Measurements from ENCODE around the gene KATNAL2. TPM values are rescaled to one million over a fixed set of nuclear protein-coding genes. Genes with fewer than 3 reads are reported as not detected.
A peak's percentile ranks its signal among the peaks of the same experiment; 100 is the strongest.

The KATNAL2 gene
- total RNA-seq, 2 donors from 2014 or later = 0.88 to 2.0 TPM

- no peak for DNase-seq (ENCODE audit: low spot score in 2 of 2)
- Mint-ChIP-seq H3K36me3 (peaks cover 5 to 19% of the 10 kb centered on the region in 2 donors), H3K9me3 (no peaks in the 10 kb centered on the region), H3K27ac (no peak overlapping the region)
- ATAC-seq = no peak
These were observed 196.6 kb downstream of the KATNAL2 start for GRCh38 chr18:47113796-47114540.

GRCh38 chr18:47115205-47115604 is 197.8 kb downstream of the KATNAL2 start:
- Mint-ChIP-seq H3K9me3 (no peaks in the 10 kb centered on the region), H3K36me3 (peaks cover 10 to 31% of the 10 kb centered on the region in 2 donors), H3K27ac (peak overlapping the region in 1 of 2 donors; percentile 44)
- DNase-seq (ENCODE audit: low spot score in 2 of 2) (no peak), ATAC-seq (no peak)

GRCh38 chr18:47118981-47119380 is 201.6 kb downstream of the KATNAL2 start:
- H3K36me3 Mint-ChIP-seq = peaks cover 22 to 50% of the 10 kb centered on the region in 2 donors
- H3K9me3 Mint-ChIP-seq = no peaks in the 10 kb centered on the region
- no peak overlapping the region for H3K27ac Mint-ChIP-seq
- DNase-seq (ENCODE audit: low spot score in 2 of 2) (no peak), ATAC-seq (peak in 1 of 2 donors; percentile 14)

- peaks cover 22 to 50% of the 10 kb centered on the region in 2 donors for H3K36me3 Mint-ChIP-seq
- DNase-seq (ENCODE audit: low spot score in 2 of 2) (peak in 1 of 2 donors; percentile 13), ATAC-seq (peak; percentile 94 to 97)
- H3K27ac Mint-ChIP-seq = peak overlapping the region; percentile 63 to 81
- no peaks in the 10 kb centered on the region for H3K9me3 Mint-ChIP-seq
These were observed 203.0 kb downstream of the KATNAL2 start for GRCh38 chr18:47120428-47120827.

GRCh38 chr18:47121146-47121545 is 203.7 kb downstream of the KATNAL2 start:
- DNase-seq (ENCODE audit: low spot score in 2 of 2) (no peak), ATAC-seq (no peak)
- H3K27ac Mint-ChIP-seq = peak overlapping the region in 1 of 2 donors; percentile 81
- H3K36me3 Mint-ChIP-seq = peaks cover 22 to 52% of the 10 kb centered on the region in 2 donors
- H3K9me3 Mint-ChIP-seq = no peaks in the 10 kb centered on the region

GRCh38 chr18:47141289-47141688 is 223.9 kb downstream of the KATNAL2 start:
- ATAC-seq (no peak), DNase-seq (ENCODE audit: low spot score in 2 of 2) (no peak)
- peaks cover 11 to 29% of the 10 kb centered on the region in 2 donors for H3K36me3 Mint-ChIP-seq
- H3K9me3 Mint-ChIP-seq = no peaks in the 10 kb centered on the region
- no peak overlapping the region for H3K27ac Mint-ChIP-seq

GRCh38 chr18:47143153-47143552 is 225.8 kb downstream of the KATNAL2 start:
- no peaks in the 10 kb centered on the region for H3K9me3 Mint-ChIP-seq
- DNase-seq (ENCODE audit: low spot score in 2 of 2) = no peak
- H3K27ac Mint-ChIP-seq = no peak overlapping the region
- ATAC-seq = no peak
- H3K36me3 Mint-ChIP-seq = peaks cover 11 to 25% of the 10 kb centered on the region in 2 donors

GRCh38 chr18:47143899-47144485 is 226.6 kb downstream of the KATNAL2 start:
- DNase-seq (ENCODE audit: low spot score in 2 of 2) (no peak), ATAC-seq (no peak)
- H3K9me3 Mint-ChIP-seq = no peaks in the 10 kb centered on the region
- H3K36me3 Mint-ChIP-seq = peaks cover 11 to 25% of the 10 kb centered on the region in 2 donors
- no peak overlapping the region for H3K27ac Mint-ChIP-seq

GRCh38 chr18:47146206-47146605 is 228.8 kb downstream of the KATNAL2 start:
- Mint-ChIP-seq H3K9me3 (no peaks in the 10 kb centered on the region), H3K27ac (no peak overlapping the region), H3K36me3 (peaks cover 27 to 30% of the 10 kb centered on the region in 2 donors)
- DNase-seq (ENCODE audit: low spot score in 2 of 2) = no peak
- no peak for ATAC-seq

GRCh38 chr18:47149457-47150028 is 232.1 kb downstream of the KATNAL2 start:
- peaks cover 19 to 23% of the 10 kb centered on the region in 2 donors for H3K36me3 Mint-ChIP-seq
- DNase-seq (ENCODE audit: low spot score in 2 of 2) (peak in 1 of 2 donors; percentile 3), ATAC-seq (no peak)
- no peaks in the 10 kb centered on the region for H3K9me3 Mint-ChIP-seq
- H3K27ac Mint-ChIP-seq = peak overlapping the region; percentile 98

- Mint-ChIP-seq H3K27ac (peak within 1 kb of the TSS; percentile 98), H3K36me3 (peaks cover 19 to 23% of the 10 kb centered on the region in 2 donors), H3K9me3 (no peaks in the 10 kb centered on the region)
- peak; percentile 88 to 92 for ATAC-seq
- DNase-seq (ENCODE audit: low spot score in 2 of 2) = peak; percentile 78 to 86
These were observed 232.8 kb downstream of the KATNAL2 start, which contains the start of gene HDHD2 for GRCh38 chr18:47150029-47150823. HDHD2 (minus strand) TSS chr18:47150500; CDS start chr18:47136439, 14,061 bp downstream.

GRCh38 chr18:47150824-47151366 is 233.5 kb downstream of the KATNAL2 start:
- Mint-ChIP-seq H3K36me3 (peaks cover 14 to 17% of the 10 kb centered on the region in 2 donors), H3K27ac (peak overlapping the region; percentile 98), H3K9me3 (no peaks in the 10 kb centered on the region)
- ATAC-seq (peak; percentile 51), DNase-seq (ENCODE audit: low spot score in 2 of 2) (peak in 1 of 2 donors; percentile 22)

GRCh38 chr18:47151439-47151838 is 234.0 kb downstream of the KATNAL2 start:
- Mint-ChIP-seq H3K27ac (peak overlapping the region; percentile 98), H3K36me3 (peaks cover 9 to 17% of the 10 kb centered on the region in 2 donors), H3K9me3 (no peaks in the 10 kb centered on the region)
- DNase-seq (ENCODE audit: low spot score in 2 of 2) (no peak), ATAC-seq (no peak)

All from activated naive CD4-positive, alpha-beta T cell treated with anti-CD3 and anti-CD28 coated beads, Interleukin-2, amount 50 U/mL, for 72 hours (primary cell).